Activated CD8-positive, alpha-beta memory T cell treated with anti-CD3 and anti-CD28 coated beads, Interleukin-2, amount 10 ng/mL, durations not matched to agents 7 days and 5 days (primary cell): ENCODE measurements around the gene PRKCQ. TPM values are rescaled to one million over a fixed set of nuclear protein-coding genes. Genes with fewer than 3 reads are reported as not detected.

Experiments
- ATAC-seq: fragments of 150-1000 bp; cut with Tn5 transposase; one replicate; pipeline ENCODE4 v1.10.0; 2021; ENCODE audit warnings: moderate library complexity
- CTCF ChIA-PET: fragments of 350-600 bp; sonication (Branson Sonifier 250); formaldehyde crosslinking; loops from one replicate; lab custom pipeline; 2021; ENCODE audit warnings: antibody characterized with exemption; lab: Charles Lee
- DNase-seq: peaks from one replicate; pipeline ENCODE4 v3.0.0-alpha.2; 2020
- H3K27ac Mint-ChIP-seq: one replicate; pipeline ENCODE4 v1.8.0; 2021; ENCODE audit warnings: mild to moderate bottlenecking, mixed read lengths
- H3K27me3 Mint-ChIP-seq: one replicate; pipeline ENCODE4 v1.8.0; 2021; ENCODE audit warnings: mixed read lengths
- H3K36me3 Mint-ChIP-seq: one replicate; pipeline ENCODE4 v1.8.0; 2021; ENCODE audit warnings: mild to moderate bottlenecking, mixed read lengths
- H3K4me1 Mint-ChIP-seq: one replicate; pipeline ENCODE4 v1.8.0; 2021; ENCODE audit warnings: mixed read lengths
- H3K4me3 Mint-ChIP-seq: one replicate; pipeline ENCODE4 v1.8.0; 2021; ENCODE audit warnings: mild to moderate bottlenecking, moderate library complexity, mixed read lengths
- H3K9me3 Mint-ChIP-seq: one replicate; pipeline ENCODE4 v1.8.0; 2022; ENCODE audit warnings: low read depth, mixed read lengths
- total RNA-seq, 2 experiments: library from RNA; stranded (reverse); gene quantifications; one replicate each; pipeline ENCODE4 v1.2.3, GENCODE V29; 2021

PRKCQ gene
- total RNA-seq, 2 experiments from 2014 or later, result 51.0 to 58.7 TPM

- Mint-ChIP-seq H3K27ac (peak overlapping the region; percentile 80), H3K4me1 (peaks cover 56% of the 10 kb centered on the region), H3K4me3 (peak overlapping the region; percentile 45), H3K27me3 (no peaks in the 10 kb centered on the region), H3K36me3 (peaks cover 21% of the 10 kb centered on the region), H3K9me3 (peaks cover 5% of the 10 kb centered on the region)
- DNase-seq (peak; percentile 68), ATAC-seq (peak; percentile 89)
- CTCF ChIA-PET, result interaction anchor here (1.0 to 1.4 kb wide), 8 partner anchors 11 to 161 kb away, joined by 3 to 5 read pairs (median 4); no protein-coding TSS in a partner anchor
These were observed 27.1 kb upstream of the PRKCQ start for GRCh38 chr10:6607182-6607581.

GRCh38 chr10:6603142-6604125 is 23.4 kb upstream of the PRKCQ start:
- peaks cover 3% of the 10 kb centered on the region for H3K9me3 Mint-ChIP-seq

GRCh38 chr10:6602700-6603084 is 22.6 kb upstream of the PRKCQ start:
- no peak overlapping the region for H3K4me3 Mint-ChIP-seq
- CTCF ChIA-PET, result interaction anchor here (0.9 to 3.3 kb wide), 5 partner anchors 9 to 156 kb away, joined by 3 to 12 read pairs (median 5); no protein-coding TSS in a partner anchor
- DNase-seq, result no peak
- H3K4me1 Mint-ChIP-seq, result peaks cover 60% of the 10 kb centered on the region
- no peaks in the 10 kb centered on the region for H3K9me3 Mint-ChIP-seq
- no peak overlapping the region for H3K27ac Mint-ChIP-seq
- ATAC-seq, result no peak
- H3K36me3 Mint-ChIP-seq, result peaks cover 18% of the 10 kb centered on the region
- no peaks in the 10 kb centered on the region for H3K27me3 Mint-ChIP-seq

More at GRCh38 chr10:6603142-6604125, 23.4 kb upstream of the PRKCQ start:
- CTCF ChIA-PET, result interaction anchor here (0.8 to 3.3 kb wide), 5 partner anchors 8 to 80 kb away, joined by 3 to 12 read pairs (median 4); no protein-coding TSS in a partner anchor
- peaks cover 60% of the 10 kb centered on the region for H3K4me1 Mint-ChIP-seq
- no peak for ATAC-seq
- H3K36me3 Mint-ChIP-seq, result peaks cover 20% of the 10 kb centered on the region
- no peaks in the 10 kb centered on the region for H3K27me3 Mint-ChIP-seq
- DNase-seq, result no peak
- no peak overlapping the region for H3K4me3 Mint-ChIP-seq
- H3K27ac Mint-ChIP-seq, result no peak overlapping the region

DNA sequence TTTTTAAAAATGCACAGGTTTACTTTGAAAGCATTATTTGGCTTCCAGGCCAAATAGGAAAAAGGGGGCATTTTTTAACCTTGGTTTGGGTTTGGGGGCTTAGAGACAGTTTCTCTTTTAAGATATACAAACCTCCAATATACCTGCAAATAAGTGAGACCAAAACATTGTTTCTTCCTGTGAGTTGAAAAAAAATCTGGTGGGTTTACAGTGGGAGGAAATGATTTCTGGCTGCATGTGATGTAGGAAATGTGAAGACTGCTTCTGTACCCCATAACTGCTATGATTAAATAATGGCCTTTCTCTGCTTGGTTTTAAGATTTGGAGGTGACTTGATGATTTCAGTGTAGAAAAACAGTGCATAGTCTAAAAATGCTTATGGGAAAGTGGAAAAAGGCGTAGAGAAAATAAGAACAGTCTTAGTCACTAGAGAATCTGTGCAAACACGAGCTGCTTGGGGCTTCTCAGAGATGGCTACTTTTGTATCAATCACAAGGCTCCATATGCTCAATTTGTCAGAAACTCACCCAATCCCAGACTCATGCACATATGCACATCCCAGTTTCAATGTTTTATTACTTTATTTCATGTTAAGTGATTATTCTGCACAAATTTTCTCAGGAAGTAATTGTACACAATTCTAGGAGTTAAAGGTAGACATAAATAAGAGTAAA is 22.1 kb upstream of the PRKCQ start:
- ATAC-seq (no peak), DNase-seq (no peak)
- no peaks in the 10 kb centered on the region for H3K27me3 Mint-ChIP-seq
- H3K36me3 Mint-ChIP-seq, result peaks cover 20% of the 10 kb centered on the region
- H3K4me1 Mint-ChIP-seq, result peaks cover 61% of the 10 kb centered on the region
- no peaks in the 10 kb centered on the region for H3K9me3 Mint-ChIP-seq
- CTCF ChIA-PET, result interaction anchor here (0.9 to 3.3 kb wide), 9 partner anchors 9 to 156 kb away, joined by 3 to 12 read pairs (median 5); no protein-coding TSS in a partner anchor
- H3K4me3 Mint-ChIP-seq, result no peak overlapping the region
- no peak overlapping the region for H3K27ac Mint-ChIP-seq

- Mint-ChIP-seq H3K9me3 (no peaks in the 10 kb centered on the region), H3K4me1 (peaks cover 60% of the 10 kb centered on the region), H3K27me3 (no peaks in the 10 kb centered on the region), H3K27ac (no peak overlapping the region), H3K36me3 (peaks cover 18% of the 10 kb centered on the region), H3K4me3 (no peak overlapping the region)
- DNase-seq, result no peak
- CTCF ChIA-PET, result interaction anchor here (0.9 to 3.3 kb wide), 10 partner anchors 8 to 190 kb away, joined by 3 to 12 read pairs (median 4); no protein-coding TSS in a partner anchor
- ATAC-seq, result no peak
These were observed 21.2 kb upstream of the PRKCQ start for GRCh38 chr10:6601246-6601805.

- no peaks in the 10 kb centered on the region for H3K9me3 Mint-ChIP-seq
- peaks cover 18% of the 10 kb centered on the region for H3K36me3 Mint-ChIP-seq
- DNase-seq, result no peak
- H3K27me3 Mint-ChIP-seq, result no peaks in the 10 kb centered on the region
- peak overlapping the region; percentile 62 for H3K27ac Mint-ChIP-seq
- H3K4me1 Mint-ChIP-seq, result peaks cover 60% of the 10 kb centered on the region
- ATAC-seq, result peak; percentile 62
- CTCF ChIA-PET, result interaction anchor here (0.7 to 2.3 kb wide), 10 partner anchors 11 to 189 kb away, joined by 3 to 11 read pairs (median 4); no protein-coding TSS in a partner anchor
- H3K4me3 Mint-ChIP-seq, result no peak overlapping the region
These were observed 20.3 kb upstream of the PRKCQ start for GRCh38 chr10:6600224-6600987.

- Mint-ChIP-seq H3K27ac (peak overlapping the region; percentile 10), H3K4me3 (no peak overlapping the region)
- no peak for ATAC-seq
These were observed 18.6 kb upstream of the PRKCQ start for GRCh38 chr10:6598679-6599078.

DNA sequence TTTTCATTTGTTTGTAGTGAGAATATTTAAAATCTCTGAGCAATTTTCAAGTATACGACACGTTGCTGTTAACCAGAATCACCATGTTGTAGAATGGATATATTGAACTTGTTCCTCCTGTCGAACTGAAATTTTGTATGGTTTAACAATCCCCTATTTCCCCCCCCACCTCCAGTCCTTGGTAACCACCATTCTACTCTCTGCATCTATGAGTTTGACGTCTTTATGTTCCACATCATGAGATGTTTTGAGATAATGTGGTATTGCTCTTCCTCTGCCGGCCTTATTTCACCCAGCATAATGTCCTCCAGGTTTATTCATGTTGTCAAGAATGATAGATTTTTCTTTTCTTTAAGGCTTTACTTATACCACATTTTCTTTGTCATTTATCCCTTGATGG is 17.4 kb upstream of the PRKCQ start:
- CTCF ChIA-PET, result interaction anchor here (1.4 to 1.6 kb wide), 2 partner anchors 10 kb away, joined by 3 to 4 read pairs; no protein-coding TSS in a partner anchor
- peak; percentile 58 for ATAC-seq
- peaks cover 33% of the 10 kb centered on the region for H3K36me3 Mint-ChIP-seq
- H3K4me1 Mint-ChIP-seq, result peaks cover 76% of the 10 kb centered on the region
- no peak overlapping the region for H3K4me3 Mint-ChIP-seq
- DNase-seq, result no peak
- H3K27me3 Mint-ChIP-seq, result no peaks in the 10 kb centered on the region
- no peaks in the 10 kb centered on the region for H3K9me3 Mint-ChIP-seq
- H3K27ac Mint-ChIP-seq, result peak overlapping the region; percentile 62

More at GRCh38 chr10:6598679-6599078, 18.6 kb upstream of the PRKCQ start:
- Mint-ChIP-seq H3K9me3 (no peaks in the 10 kb centered on the region), H3K4me1 (peaks cover 64% of the 10 kb centered on the region), H3K36me3 (peaks cover 24% of the 10 kb centered on the region), H3K27me3 (no peaks in the 10 kb centered on the region)
- no peak for DNase-seq
- CTCF ChIA-PET, result interaction anchor here (1.0 to 1.4 kb wide), 2 partner anchors 18 to 49 kb away, joined by 3 read pairs; partner anchors contain the start of gene PRKCQ

DNA sequence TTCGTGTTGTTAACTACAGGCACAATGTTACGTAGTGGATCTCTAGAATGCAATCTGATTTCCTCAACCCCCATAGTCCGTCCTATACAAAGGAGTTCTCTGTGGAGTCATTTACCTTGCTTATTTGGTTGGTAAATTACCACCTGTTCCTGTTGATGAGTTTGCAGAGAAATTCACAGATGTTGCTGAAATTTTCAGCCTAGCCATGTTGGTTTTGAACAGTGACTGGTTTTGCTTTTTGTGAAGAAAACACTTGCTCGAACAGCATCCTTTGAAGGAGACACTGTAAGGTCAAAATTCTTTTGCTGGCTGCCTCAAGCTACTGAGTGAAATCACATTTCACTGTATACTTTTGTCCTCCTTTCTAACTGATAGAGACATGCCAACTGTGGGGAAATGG is 15.4 kb upstream of the PRKCQ start:
- Mint-ChIP-seq H3K27ac (no peak overlapping the region), H3K27me3 (no peaks in the 10 kb centered on the region), H3K9me3 (no peaks in the 10 kb centered on the region), H3K4me3 (no peak overlapping the region), H3K36me3 (peaks cover 45% of the 10 kb centered on the region), H3K4me1 (peaks cover 77% of the 10 kb centered on the region)
- ATAC-seq, result no peak
- no peak for DNase-seq
- CTCF ChIA-PET, result interaction anchor here (1.4 to 1.6 kb wide), 2 partner anchors 12 to 15 kb away, joined by 4 read pairs; no protein-coding TSS in a partner anchor

DNA sequence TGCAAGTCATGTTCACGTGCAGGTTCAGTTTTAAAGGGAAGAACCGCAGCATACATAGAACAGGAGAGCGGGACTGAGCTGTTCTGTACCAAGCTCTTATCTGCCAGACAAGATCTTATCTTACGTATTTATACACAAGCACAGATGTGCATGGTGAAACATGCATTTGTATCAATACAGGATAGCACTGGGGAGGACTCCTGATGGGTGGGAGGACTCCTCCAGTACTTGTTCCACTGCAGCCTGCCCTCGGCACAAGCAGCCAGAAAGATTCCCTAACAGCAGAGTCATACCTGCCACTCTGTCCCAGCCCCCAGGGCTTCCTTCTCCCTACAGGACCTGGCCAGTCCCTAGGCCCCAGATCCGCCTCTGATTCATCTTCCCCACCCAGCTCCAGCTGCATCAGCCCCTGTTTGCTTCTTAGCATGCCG is 13.2 kb upstream of the PRKCQ start:
- no peaks in the 10 kb centered on the region for H3K9me3 Mint-ChIP-seq
- CTCF ChIA-PET, result interaction anchor here (0.9 to 2.6 kb wide), 6 partner anchors 10 to 74 kb away, joined by 4 to 12 read pairs (median 6); no protein-coding TSS in a partner anchor
- no peak overlapping the region for H3K4me3 Mint-ChIP-seq
- DNase-seq (no peak), ATAC-seq (peak; percentile 25)
- peaks cover 52% of the 10 kb centered on the region for H3K36me3 Mint-ChIP-seq
- H3K4me1 Mint-ChIP-seq, result peaks cover 66% of the 10 kb centered on the region
- H3K27me3 Mint-ChIP-seq, result no peaks in the 10 kb centered on the region
- H3K27ac Mint-ChIP-seq, result peak overlapping the region; percentile 25

- CTCF ChIA-PET, result interaction anchor here (1.0 to 2.6 kb wide), 5 partner anchors 11 to 118 kb away, joined by 3 to 12 read pairs (median 7); no protein-coding TSS in a partner anchor
- Mint-ChIP-seq H3K4me1 (peaks cover 64% of the 10 kb centered on the region), H3K4me3 (peak overlapping the region; percentile 30), H3K9me3 (no peaks in the 10 kb centered on the region), H3K27me3 (no peaks in the 10 kb centered on the region), H3K36me3 (peaks cover 52% of the 10 kb centered on the region), H3K27ac (peak overlapping the region; percentile 91)
- DNase-seq (no peak), ATAC-seq (peak; percentile 67)
These were observed 12.0 kb upstream of the PRKCQ start for GRCh38 chr10:6592080-6592479.

GRCh38 chr10:6591668-6592067 is 11.6 kb upstream of the PRKCQ start:
- Mint-ChIP-seq H3K4me1 (peaks cover 63% of the 10 kb centered on the region), H3K9me3 (no peaks in the 10 kb centered on the region), H3K36me3 (peaks cover 51% of the 10 kb centered on the region), H3K27me3 (no peaks in the 10 kb centered on the region), H3K4me3 (no peak overlapping the region), H3K27ac (peak overlapping the region; percentile 91)
- ATAC-seq (peak; percentile 34), DNase-seq (no peak)
- CTCF ChIA-PET, result interaction anchor here (0.8 to 2.1 kb wide), 2 partner anchors 16 to 52 kb away, joined by 4 to 9 read pairs; no protein-coding TSS in a partner anchor
